ENCODE data around the gene GRIA1. TPM values are rescaled to one million over a fixed set of nuclear protein-coding genes. Genes with fewer than 3 reads are reported as not detected.

The GRIA1 gene
- total RNA-seq, 3 donors from 2014 or later (not counting 1 experiment from before 2014, with no cell fraction given), result not detected

DNA sequence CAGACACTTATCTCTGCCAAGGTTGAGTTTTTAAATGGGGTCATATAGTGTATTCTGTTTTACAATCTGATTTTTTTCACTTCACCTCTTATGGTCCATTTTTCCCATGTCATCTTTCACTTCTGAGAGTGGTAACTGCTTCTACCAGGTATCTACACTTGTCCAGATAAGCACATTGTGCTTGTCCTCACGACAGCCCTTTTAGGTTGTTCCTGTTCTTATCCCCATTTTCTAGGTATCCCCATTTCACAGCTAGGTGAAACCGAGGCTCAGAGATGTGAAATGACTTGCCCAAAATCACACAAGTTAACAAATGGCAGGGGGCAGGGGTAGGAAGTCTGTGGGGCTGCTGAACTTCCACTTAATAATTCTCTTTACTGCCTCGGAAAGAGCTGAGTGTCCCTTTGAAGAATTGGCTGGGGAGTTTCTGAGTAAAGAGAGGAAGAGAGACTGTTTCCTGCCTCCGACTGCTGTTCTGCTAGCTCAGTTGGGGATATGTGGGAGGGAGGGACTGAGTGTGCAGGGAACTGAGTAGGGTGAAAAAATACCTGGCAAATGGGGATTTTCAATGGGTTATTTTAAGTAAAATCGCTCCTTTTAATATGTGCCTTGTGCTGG, 255.4 kb downstream of the GRIA1 start:
- peaks cover 0 to 2% of the 10 kb centered on the region in 2 donors for H3K9me3 Mint-ChIP-seq
- Histone ChIP-seq H3K9me3 (ENCODE audit: control insufficient read depth, insufficient read depth, low read length) (no peaks in the 10 kb centered on the region), H3K4me3 (ENCODE audit: low read length) (no peak overlapping the region), H3K36me3 (ENCODE audit: control insufficient read depth, insufficient read depth, low read length) (no peaks in the 10 kb centered on the region), H3K27ac (ENCODE audit: low read length) (no peak overlapping the region), H3K27me3 (ENCODE audit: control insufficient read depth, insufficient read depth, low read length) (peaks cover 2% of the 10 kb centered on the region), H3K4me1 (ENCODE audit: control insufficient read depth, insufficient read depth, low read length) (no peaks in the 10 kb centered on the region)
- TF ChIP-seq, protein P1, sequence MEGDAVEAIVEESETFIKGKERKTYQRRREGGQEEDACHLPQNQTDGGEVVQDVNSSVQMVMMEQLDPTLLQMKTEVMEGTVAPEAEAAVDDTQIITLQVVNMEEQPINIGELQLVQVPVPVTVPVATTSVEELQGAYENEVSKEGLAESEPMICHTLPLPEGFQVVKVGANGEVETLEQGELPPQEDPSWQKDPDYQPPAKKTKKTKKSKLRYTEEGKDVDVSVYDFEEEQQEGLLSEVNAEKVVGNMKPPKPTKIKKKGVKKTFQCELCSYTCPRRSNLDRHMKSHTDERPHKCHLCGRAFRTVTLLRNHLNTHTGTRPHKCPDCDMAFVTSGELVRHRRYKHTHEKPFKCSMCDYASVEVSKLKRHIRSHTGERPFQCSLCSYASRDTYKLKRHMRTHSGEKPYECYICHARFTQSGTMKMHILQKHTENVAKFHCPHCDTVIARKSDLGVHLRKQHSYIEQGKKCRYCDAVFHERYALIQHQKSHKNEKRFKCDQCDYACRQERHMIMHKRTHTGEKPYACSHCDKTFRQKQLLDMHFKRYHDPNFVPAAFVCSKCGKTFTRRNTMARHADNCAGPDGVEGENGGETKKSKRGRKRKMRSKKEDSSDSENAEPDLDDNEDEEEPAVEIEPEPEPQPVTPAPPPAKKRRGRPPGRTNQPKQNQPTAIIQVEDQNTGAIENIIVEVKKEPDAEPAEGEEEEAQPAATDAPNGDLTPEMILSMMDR (IDR thresholded peaks at IDR 0.05), result no peak
- H3K4me3 Mint-ChIP-seq, result no peak overlapping the region
- no peaks in the 10 kb centered on the region for H3K36me3 Mint-ChIP-seq
- H3K4me1 Mint-ChIP-seq, result no peaks in the 10 kb centered on the region
- H3K27me3 Mint-ChIP-seq (ENCODE audit: low read depth in 2 of 2), result peaks cover 0 to 3% of the 10 kb centered on the region in 2 donors
- intact Hi-C loops (cut with micrococcal nuclease), result no loop called here
- 12% methylated on average over 4 of the region's 5 CpGs for WGBS (ENCODE audit: insufficient coverage)
- H3K27ac Mint-ChIP-seq, result no peak overlapping the region
- ATAC-seq, result no peak
- no peak for DNase-seq

DNA sequence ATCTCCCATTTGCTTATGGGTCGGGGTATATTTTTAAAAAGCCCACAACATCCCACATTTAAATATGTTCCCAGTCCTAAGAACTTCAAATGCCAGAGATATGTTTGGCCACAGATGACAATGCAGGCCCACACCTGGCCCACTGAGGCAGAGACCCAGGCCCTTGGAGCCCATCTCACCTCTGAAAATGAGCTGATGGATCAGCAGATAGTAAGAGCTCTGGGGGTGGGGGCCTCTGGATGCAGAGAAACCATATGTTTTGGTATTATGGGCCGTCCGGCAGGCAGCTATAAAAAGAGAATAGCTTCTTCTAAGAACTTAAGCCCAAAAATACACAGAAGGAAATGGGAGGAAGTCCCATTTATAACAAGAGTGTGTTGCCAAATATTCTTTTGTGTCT, 256.0 kb downstream of the GRIA1 start:
- peaks cover 0 to 3% of the 10 kb centered on the region in 2 donors for H3K27me3 Mint-ChIP-seq (ENCODE audit: low read depth in 2 of 2)
- no peaks in the 10 kb centered on the region for H3K9me3 ChIP-seq (ENCODE audit: control insufficient read depth, insufficient read depth, low read length)
- TF ChIP-seq, protein P1 (IDR thresholded peaks at IDR 0.05), result no peak
- H3K4me3 Mint-ChIP-seq, result no peak overlapping the region
- DNase-seq, result no peak
- intact Hi-C loops (cut with micrococcal nuclease), result no loop called here
- H3K9me3 Mint-ChIP-seq, result peaks cover 0 to 2% of the 10 kb centered on the region in 2 donors
- WGBS (ENCODE audit: insufficient coverage), result 11% methylated on average over 3 of the region's 3 CpGs
- H3K36me3 Mint-ChIP-seq, result no peaks in the 10 kb centered on the region
- H3K36me3 ChIP-seq (ENCODE audit: control insufficient read depth, insufficient read depth, low read length), result no peaks in the 10 kb centered on the region
- no peak overlapping the region for H3K4me3 ChIP-seq (ENCODE audit: low read length)
- H3K4me1 Mint-ChIP-seq, result no peaks in the 10 kb centered on the region
- ATAC-seq, result no peak
- H3K27ac Mint-ChIP-seq, result no peak overlapping the region
- no peak overlapping the region for H3K27ac ChIP-seq (ENCODE audit: low read length)
- peaks cover 2% of the 10 kb centered on the region for H3K27me3 ChIP-seq (ENCODE audit: control insufficient read depth, insufficient read depth, low read length)
- H3K4me1 ChIP-seq (ENCODE audit: control insufficient read depth, insufficient read depth, low read length), result no peaks in the 10 kb centered on the region

DNA sequence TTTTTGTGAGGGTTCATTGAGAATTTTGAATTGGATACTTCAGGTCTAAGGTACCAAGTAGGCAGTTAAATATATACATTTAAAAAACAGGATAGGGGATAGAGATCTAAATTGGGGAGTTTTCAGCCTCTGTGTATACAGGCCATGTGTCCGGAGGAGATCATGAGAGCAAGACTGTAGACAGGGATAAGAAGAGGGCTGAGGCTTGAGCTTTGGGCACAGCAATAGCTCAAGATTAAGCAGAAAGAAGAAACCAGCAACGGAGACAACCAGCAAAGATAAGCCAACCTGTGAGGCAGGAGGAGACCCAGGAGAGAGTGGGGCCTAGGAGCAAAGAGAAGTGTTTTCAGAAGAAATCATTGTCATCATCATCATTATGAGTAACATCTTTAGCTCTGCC, 258.4 kb downstream of the GRIA1 start:
- Histone ChIP-seq H3K36me3 (ENCODE audit: control insufficient read depth, insufficient read depth, low read length) (no peaks in the 10 kb centered on the region), H3K27ac (ENCODE audit: low read length) (no peak overlapping the region), H3K4me1 (ENCODE audit: control insufficient read depth, insufficient read depth, low read length) (no peaks in the 10 kb centered on the region), H3K27me3 (ENCODE audit: control insufficient read depth, insufficient read depth, low read length) (peaks cover 2% of the 10 kb centered on the region), H3K4me3 (ENCODE audit: low read length) (no peak overlapping the region), H3K9me3 (ENCODE audit: control insufficient read depth, insufficient read depth, low read length) (no peaks in the 10 kb centered on the region)
- Mint-ChIP-seq H3K4me3 (no peak overlapping the region), H3K9me3 (no peaks in the 10 kb centered on the region), H3K4me1 (no peaks in the 10 kb centered on the region), H3K36me3 (no peaks in the 10 kb centered on the region), H3K27me3 (ENCODE audit: low read depth in 2 of 2) (peaks cover 0 to 3% of the 10 kb centered on the region in 2 donors), H3K27ac (no peak overlapping the region)
- intact Hi-C loops (cut with micrococcal nuclease), result no loop called here
- 91% methylated on average over 2 of the region's 2 CpGs for WGBS (ENCODE audit: insufficient coverage)
- DNase-seq (no peak), ATAC-seq (no peak)
- TF ChIP-seq, protein P1 (IDR thresholded peaks at IDR 0.05), result no peak

DNA sequence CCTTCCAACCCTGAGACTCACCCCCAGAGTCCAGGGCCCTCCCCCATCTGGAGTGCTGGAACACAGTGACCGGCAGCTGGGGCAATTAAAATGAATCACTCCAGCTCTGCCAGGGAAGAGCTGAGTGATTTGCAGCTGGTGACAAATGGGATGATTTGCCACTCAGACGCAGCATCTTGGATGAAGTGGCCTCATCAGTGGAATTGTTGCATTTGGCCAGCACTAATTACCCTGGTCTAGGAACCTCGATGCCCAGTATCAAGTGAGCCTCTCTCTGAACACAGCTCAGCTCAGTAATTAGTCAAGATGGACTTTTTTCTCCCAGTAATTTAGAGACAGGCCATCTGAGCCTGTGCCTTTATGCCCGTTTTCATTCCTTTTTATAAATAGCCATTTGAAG, 259.5 kb downstream of the GRIA1 start:
- Mint-ChIP-seq H3K4me1 (no peaks in the 10 kb centered on the region), H3K9me3 (peaks cover 0 to 2% of the 10 kb centered on the region in 2 donors), H3K4me3 (no peak overlapping the region), H3K36me3 (no peaks in the 10 kb centered on the region), H3K27ac (no peak overlapping the region), H3K27me3 (ENCODE audit: low read depth in 2 of 2) (peaks cover 0 to 3% of the 10 kb centered on the region in 2 donors)
- no peaks in the 10 kb centered on the region for H3K9me3 ChIP-seq (ENCODE audit: control insufficient read depth, insufficient read depth, low read length)
- WGBS (ENCODE audit: insufficient coverage), result 87% methylated on average over 4 of the region's 4 CpGs
- H3K27me3 ChIP-seq (ENCODE audit: control insufficient read depth, insufficient read depth, low read length), result no peaks in the 10 kb centered on the region
- H3K4me3 ChIP-seq (ENCODE audit: low read length), result no peak overlapping the region
- TF ChIP-seq, protein P1 (IDR thresholded peaks at IDR 0.05), result no peak
- H3K4me1 ChIP-seq (ENCODE audit: control insufficient read depth, insufficient read depth, low read length), result no peaks in the 10 kb centered on the region
- H3K36me3 ChIP-seq (ENCODE audit: control insufficient read depth, insufficient read depth, low read length), result no peaks in the 10 kb centered on the region
- H3K27ac ChIP-seq (ENCODE audit: low read length), result no peak overlapping the region
- DNase-seq (no peak), ATAC-seq (no peak)
- intact Hi-C loops (cut with micrococcal nuclease), result no loop called here
